Neural cell (in vitro differentiated cells): Measurements from ENCODE around the gene PWWP2B. TPM values are rescaled to one million over a fixed set of nuclear protein-coding genes. Genes with fewer than 3 reads are reported as not detected.

Experiments used
- H2AFZ ChIP-seq: fragments of 200-600, 300-800 bp; sonication (generic), shearing (Covaris generic); 2 replicates; pipeline ENCODE4 v1.6.0; 2014; ENCODE audit warnings: low read depth, mild to moderate bottlenecking, antibody characterized with exemption, low read length, moderate library complexity
- H3F3A ChIP-seq: fragments of 200-600 bp; shearing (Covaris generic); 2 replicates; pipeline ENCODE4 v1.6.1; 2016; ENCODE audit warnings: mild to moderate bottlenecking, moderate library complexity, mixed read lengths, antibody characterized with exemption, low read length; ENCODE audit not compliant: insufficient read depth, poor library complexity, severe bottlenecking
- H3K27ac ChIP-seq: fragments of 200-600, 300-800 bp; sonication (generic), shearing (Covaris generic); 2 replicates; pipeline ENCODE4 v1.5.1; 2014; ENCODE audit warnings: mild to moderate bottlenecking, low read length, moderate library complexity
- H3K27me3 ChIP-seq: fragments of 300-800, 200-600 bp; sonication (generic), shearing (Covaris generic); 2 replicates; pipeline ENCODE4 v1.6.0; 2014; ENCODE audit warnings: mild to moderate bottlenecking, low read depth, low read length, moderate library complexity; ENCODE audit not compliant: insufficient read depth
- H3K36me3 ChIP-seq: fragments of 300-800, 200-600 bp; sonication (generic), shearing (Covaris generic); 2 replicates; pipeline ENCODE4 v1.5.1; 2014; ENCODE audit warnings: mild to moderate bottlenecking, antibody characterized with exemption, low read length, moderate library complexity; ENCODE audit not compliant: insufficient read depth
- H3K4me2 ChIP-seq: fragments of 300-800, 200-600 bp; sonication (generic), shearing (Covaris generic); 2 replicates; pipeline ENCODE4 v1.6.0; 2014; ENCODE audit warnings: mild to moderate bottlenecking, low read length
- H3K4me3 ChIP-seq: fragments of 300-800, 200-600 bp; sonication (generic), shearing (Covaris generic); 2 replicates; pipeline ENCODE4 v1.5.1; 2014; ENCODE audit warnings: mild to moderate bottlenecking, low read length, moderate library complexity
- H3K79me2 ChIP-seq: fragments of 200-600 bp; shearing (Covaris generic); replicated peaks from 2 replicates; pipeline ENCODE4 v1.6.0; 2014; ENCODE audit warnings: mild to moderate bottlenecking, low read length, moderate library complexity; ENCODE audit not compliant: insufficient read depth
- H3K9ac ChIP-seq: fragments of 300-800, 200-600 bp; sonication (generic), shearing (Covaris generic); 2 replicates; pipeline ENCODE4 v1.6.1; 2016; ENCODE audit warnings: mild to moderate bottlenecking, low read length, mixed read lengths
- H3K9me2 ChIP-seq: fragments of 200-600 bp; shearing (Covaris generic); 2 replicates; pipeline ENCODE4 v1.6.1; 2016; ENCODE audit warnings: mild to moderate bottlenecking, low read length, mixed read lengths; ENCODE audit not compliant: insufficient read depth
- H3K9me3 ChIP-seq: fragments of 200-600, 300-800 bp; sonication (generic), shearing (Covaris generic); 2 replicates; pipeline ENCODE4 v1.6.1; 2016; ENCODE audit warnings: mild to moderate bottlenecking, mixed run types, low read length, moderate library complexity, mixed read lengths
- H4K20me1 ChIP-seq: fragments of 200-600 bp; shearing (Covaris generic); 2 replicates; pipeline ENCODE4 v1.6.1; 2016; ENCODE audit warnings: mild to moderate bottlenecking, mixed run types; ENCODE audit not compliant: insufficient read depth
- CTCF ChIP-seq: fragments of 450-650 bp; IDR thresholded peaks from 2 replicates; pipeline ENCODE4 v1.5.1; 2014; ENCODE audit warnings: antibody characterized with exemption, mild to moderate bottlenecking, moderate library complexity; ENCODE audit not compliant: poor library complexity, severe bottlenecking
- EP300 ChIP-seq: fragments of 450-650 bp; conservative IDR thresholded peaks from 2 replicates; pipeline ENCODE4 v1.6.1; 2014; ENCODE audit warnings: antibody characterized with exemption, mild to moderate bottlenecking, moderate library complexity; ENCODE audit not compliant: poor library complexity, severe bottlenecking
- EZH2 ChIP-seq: fragments of 200-600, 300-800 bp; shearing (Covaris generic), sonication (generic); IDR thresholded peaks from 2 replicates; pipeline ENCODE4 v1.6.1; 2014; ENCODE audit warnings: antibody characterized with exemption, low read length, borderline replicate concordance, mild to moderate bottlenecking; ENCODE audit not compliant: insufficient read depth, poor library complexity, severe bottlenecking
- MXI1 ChIP-seq: fragments of 450-650 bp; conservative IDR thresholded peaks from 2 replicates; pipeline ENCODE4 v1.6.1; 2014; ENCODE audit warnings: antibody characterized with exemption, mild to moderate bottlenecking; ENCODE audit not compliant: poor library complexity, severe bottlenecking
- POLR2AphosphoS5 ChIP-seq: IDR thresholded peaks from 2 replicates; pipeline ENCODE4 v1.6.1; 2012
- RAD21 ChIP-seq: fragments of 450-650 bp; conservative IDR thresholded peaks from 2 replicates; pipeline ENCODE4 v1.6.1; 2014; ENCODE audit warnings: antibody characterized with exemption, mild to moderate bottlenecking, moderate library complexity
- REST ChIP-seq: IDR thresholded peaks from 2 replicates; pipeline ENCODE4 v1.6.1; 2012; ENCODE audit warnings: borderline replicate concordance
- SMC3 ChIP-seq: fragments of 450-650 bp; conservative IDR thresholded peaks from 2 replicates; pipeline ENCODE4 v1.6.1; 2014; ENCODE audit warnings: antibody characterized with exemption, mild to moderate bottlenecking, moderate library complexity; ENCODE audit not compliant: poor library complexity
- TAF1 ChIP-seq: IDR thresholded peaks from 2 replicates; pipeline ENCODE4 v1.6.1; 2012; ENCODE audit warnings: low read depth
- polyA plus RNA-seq: library from polyadenylated mRNA; depleted of rRNA; stranded (reverse); fragments of >200 nt; gene quantifications from 2 replicates; pipeline ENCODE4 v1.2.3, GENCODE V29; 2014

PWWP2B gene
- polyA plus RNA-seq, 1 donor from 2014 or later = 13.0 TPM

- H3K4me3 ChIP-seq = no peak overlapping the region
- no peaks in the 10 kb centered on the region for H3K9me2 ChIP-seq
- H3K36me3 ChIP-seq = no peaks in the 10 kb centered on the region
- no peak overlapping the region for H3K4me2 ChIP-seq
- H3K27me3 ChIP-seq = no peaks in the 10 kb centered on the region
- no peaks in the 10 kb centered on the region for H3K79me2 ChIP-seq
- H3K9me3 ChIP-seq = no peaks in the 10 kb centered on the region
- no peak overlapping the region for H3K27ac ChIP-seq
- H2AFZ ChIP-seq = no peak overlapping the region
- H3K9ac ChIP-seq = no peak overlapping the region
- H3F3A ChIP-seq = no peaks in the 10 kb centered on the region
- H4K20me1 ChIP-seq = no peaks in the 10 kb centered on the region
- TF ChIP-seq REST (no peak), RAD21 (no peak), TAF1 (no peak), MXI1 (no peak), CTCF (no peak), EZH2 (no peak), EP300 (no peak), SMC3 (no peak)
Observed at GRCh38 chr10:132414402-132415016, 17.5 kb downstream of the PWWP2B start.

GRCh38 chr10:132415255-132415654, 18.3 kb downstream of the PWWP2B start:
- Histone ChIP-seq H3K36me3 (no peaks in the 10 kb centered on the region), H3K4me2 (no peak overlapping the region), H3K79me2 (no peaks in the 10 kb centered on the region), H3K27ac (no peak overlapping the region), H3F3A (no peaks in the 10 kb centered on the region), H3K9me3 (no peaks in the 10 kb centered on the region), H3K9ac (no peak overlapping the region), H4K20me1 (no peaks in the 10 kb centered on the region), H3K4me3 (no peak overlapping the region), H2AFZ (no peak overlapping the region), H3K27me3 (no peaks in the 10 kb centered on the region), H3K9me2 (no peaks in the 10 kb centered on the region)
- TF ChIP-seq TAF1 = no peak

- H4K20me1 ChIP-seq = no peaks in the 10 kb centered on the region
- H3F3A ChIP-seq = no peaks in the 10 kb centered on the region
- TF ChIP-seq TAF1 (no peak), RAD21 (no peak), MXI1 (no peak), EZH2 (no peak), EP300 (no peak), POLR2AphosphoS5 (no peak), CTCF (no peak), SMC3 (no peak), REST (no peak)
- no peak overlapping the region for H3K9ac ChIP-seq
- H3K9me2 ChIP-seq = no peaks in the 10 kb centered on the region
- no peak overlapping the region for H3K27ac ChIP-seq
- no peak overlapping the region for H3K4me3 ChIP-seq
- no peaks in the 10 kb centered on the region for H3K9me3 ChIP-seq
- no peak overlapping the region for H3K4me2 ChIP-seq
- no peaks in the 10 kb centered on the region for H3K36me3 ChIP-seq
- H3K79me2 ChIP-seq = no peaks in the 10 kb centered on the region
- no peak overlapping the region for H2AFZ ChIP-seq
- H3K27me3 ChIP-seq = no peaks in the 10 kb centered on the region
Observed at GRCh38 chr10:132415956-132416355, 19.0 kb downstream of the PWWP2B start.
